Subcutaneous adipose tissue (tissue), 4 donors: Measurements from ENCODE around the gene ZNF22. TPM values are rescaled to one million over a fixed set of nuclear protein-coding genes. Genes with fewer than 3 reads are reported as not detected.

ENCODE experiments used
- CTCF ChIP-seq: fragments of 450-650 bp; IDR thresholded peaks from one replicate; pipeline ENCODE4 v1.5.1; 2016; ENCODE audit warnings: low read depth, mild to moderate bottlenecking, control low read depth, antibody characterized with exemption, moderate library complexity
- total RNA-seq, 4 donors: library from RNA; depleted of rRNA; stranded (reverse); fragments of >200 nt; gene quantifications; one replicate each; pipeline ENCODE4 v1.1.0, GENCODE V29; 2016

The ZNF22 gene
- total RNA-seq, 4 donors from 2014 or later = 34.7 to 85.9 (median 46.6) TPM

- no peak for TF ChIP-seq CTCF
These were observed 5.8 kb upstream of the ZNF22 start for GRCh38 chr10:44994752-44995530.

- no peak for TF ChIP-seq CTCF
These were observed 5.2 kb upstream of the ZNF22 start for GRCh38 chr10:44995581-44995913.

GRCh38 chr10:44995914-44996669 is 4.6 kb upstream of the ZNF22 start:
- no peak for TF ChIP-seq CTCF

- no peak for TF ChIP-seq CTCF
These were observed 3.5 kb upstream of the ZNF22 start for GRCh38 chr10:44997105-44997748.

GRCh38 chr10:44998146-44998631 is 2.5 kb upstream of the ZNF22 start:
- TF ChIP-seq CTCF = no peak

- no peak for TF ChIP-seq CTCF
These were observed 478 bp upstream of the ZNF22 start for GRCh38 chr10:45000138-45000751.
